Measurements from ENCODE around the gene SCAMP5. TPM values are rescaled to one million over a fixed set of nuclear protein-coding genes. Genes with fewer than 3 reads are reported as not detected.
A peak's percentile ranks its signal among the peaks of the same experiment; 100 is the strongest.

The SCAMP5 gene
- total RNA-seq, 1 donor from 2014 or later: 1.7 TPM

DNA sequence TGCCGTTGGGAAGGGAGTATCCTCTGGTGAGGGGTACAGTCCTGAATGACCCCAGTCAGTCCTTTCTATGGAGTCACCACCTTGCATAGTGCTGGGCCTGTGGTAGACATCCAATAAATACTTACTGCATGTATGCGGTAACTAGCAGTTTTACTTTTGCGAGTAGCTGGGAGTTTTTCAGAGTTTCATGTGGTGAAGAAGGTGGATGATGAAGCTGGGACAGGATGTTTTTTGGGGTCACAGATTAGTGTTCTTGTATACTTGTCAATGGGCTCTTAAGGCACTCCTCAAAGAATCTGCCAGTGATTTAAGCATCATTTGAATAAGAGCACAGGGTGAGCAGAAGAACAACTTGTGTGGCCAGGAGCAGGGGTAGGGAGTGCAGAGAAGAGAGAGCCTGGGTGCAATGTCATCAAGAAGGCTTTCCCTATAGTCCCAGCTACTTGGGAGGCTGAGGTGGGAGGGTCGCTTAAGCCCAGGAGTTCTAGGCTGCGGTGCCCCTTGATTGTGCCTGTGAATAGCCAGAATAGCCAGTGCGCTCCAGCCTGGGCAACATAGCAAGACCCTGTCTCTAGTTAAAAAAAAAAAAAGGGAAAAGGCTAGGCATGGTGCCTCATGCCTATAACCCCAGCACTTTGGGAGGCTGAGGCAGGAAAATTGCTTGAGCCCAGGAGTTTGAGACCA, 50.1 kb downstream of the SCAMP5 start:
- no peak for DNase-seq (ENCODE audit: low spot score)

- no peak for DNase-seq (ENCODE audit: low spot score)
These were observed 53.0 kb downstream of the SCAMP5 start for GRCh38 chr15:75048394-75048793.

- no peak for DNase-seq (ENCODE audit: low spot score)
These were observed 54.0 kb downstream of the SCAMP5 start for GRCh38 chr15:75049392-75049791.

- DNase-seq (ENCODE audit: low spot score): no peak
These were observed 54.9 kb downstream of the SCAMP5 start for GRCh38 chr15:75050283-75050682.

GRCh38 chr15:75051191-75051608, 55.8 kb downstream of the SCAMP5 start:
- DNase-seq (ENCODE audit: low spot score): no peak

DNA sequence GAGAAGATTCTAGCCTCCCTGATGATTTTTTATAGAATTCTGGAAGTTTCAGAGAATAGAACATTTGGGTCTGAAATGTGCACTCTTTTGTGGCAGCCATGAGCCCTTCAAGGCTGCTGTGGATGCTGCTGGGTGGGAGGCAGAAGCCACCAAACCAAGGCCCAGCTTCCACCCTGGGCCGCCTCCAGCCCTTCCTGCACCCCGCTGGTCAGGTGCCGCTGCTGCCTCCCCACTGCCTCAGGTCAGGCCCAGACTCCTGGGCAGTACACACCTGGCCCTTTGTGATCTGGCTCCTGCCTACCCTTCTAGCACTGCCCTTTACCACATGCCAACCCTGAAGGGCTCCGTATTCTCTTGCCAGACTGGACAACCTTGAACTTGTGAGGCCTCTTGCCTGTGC, 56.3 kb downstream of the SCAMP5 start:
- no peak for DNase-seq (ENCODE audit: low spot score)

DNA sequence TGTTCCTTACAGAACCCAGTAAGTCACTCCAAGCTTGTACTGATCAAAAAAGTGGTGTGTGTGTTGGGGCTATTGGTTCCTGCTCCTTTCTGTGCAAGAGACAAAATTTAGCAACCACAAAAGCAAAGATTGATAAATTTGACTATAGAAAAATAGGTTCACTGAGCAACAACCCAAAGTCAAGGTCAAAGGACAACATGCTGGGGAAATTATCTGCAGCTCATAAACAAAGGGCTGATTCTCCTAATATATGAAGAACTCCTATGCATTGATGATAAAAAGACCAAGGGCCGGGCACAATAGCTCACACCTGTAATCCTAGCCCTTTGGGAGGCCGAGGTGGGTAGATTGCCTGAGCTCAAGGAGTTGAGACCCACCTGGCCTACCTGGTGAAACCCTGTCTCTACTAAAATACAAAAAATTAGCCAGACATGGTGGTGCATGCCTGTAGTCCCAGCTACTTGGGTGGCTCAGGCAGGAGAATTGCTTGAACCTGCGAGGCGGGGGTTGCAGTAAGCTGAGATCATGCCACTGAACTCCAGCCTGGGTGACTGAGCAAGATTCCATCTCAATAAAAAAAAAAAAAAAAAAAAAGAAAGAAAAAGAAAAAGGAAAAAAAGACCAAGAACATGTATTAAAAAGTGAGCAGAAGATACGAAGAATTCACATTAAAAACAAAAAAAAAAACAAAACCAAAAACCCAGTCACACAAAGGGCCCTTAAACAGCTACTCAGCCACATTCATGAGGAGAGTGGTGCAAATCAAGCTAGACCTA, 57.8 kb downstream of the SCAMP5 start:
- DNase-seq (ENCODE audit: low spot score): no peak

GRCh38 chr15:75053748-75054125, 58.4 kb downstream of the SCAMP5 start:
- no peak for DNase-seq (ENCODE audit: low spot score)

- no peak for DNase-seq (ENCODE audit: low spot score)
These were observed 59.0 kb downstream of the SCAMP5 start for GRCh38 chr15:75054172-75054897.

DNA sequence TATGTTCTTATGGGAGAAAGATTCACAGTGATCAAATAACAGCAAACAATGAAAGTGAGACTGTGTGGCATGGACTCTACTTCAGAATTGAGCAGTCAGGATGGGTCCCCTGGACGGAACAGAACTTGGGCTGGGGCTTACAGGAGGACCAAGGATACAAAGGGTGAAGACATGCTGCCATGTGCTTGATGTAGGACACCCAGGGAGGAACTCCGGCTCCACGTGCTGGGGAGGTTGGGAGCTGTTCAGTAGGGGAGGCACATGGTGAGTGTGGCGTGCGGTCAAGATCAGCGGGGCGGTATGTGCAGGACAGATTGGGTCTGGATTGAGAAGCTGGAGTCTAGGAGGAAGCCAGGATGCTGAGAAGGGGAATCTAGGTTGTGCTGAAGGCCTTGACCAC, 60.7 kb downstream of the SCAMP5 start:
- no peak for DNase-seq (ENCODE audit: low spot score)

DNA sequence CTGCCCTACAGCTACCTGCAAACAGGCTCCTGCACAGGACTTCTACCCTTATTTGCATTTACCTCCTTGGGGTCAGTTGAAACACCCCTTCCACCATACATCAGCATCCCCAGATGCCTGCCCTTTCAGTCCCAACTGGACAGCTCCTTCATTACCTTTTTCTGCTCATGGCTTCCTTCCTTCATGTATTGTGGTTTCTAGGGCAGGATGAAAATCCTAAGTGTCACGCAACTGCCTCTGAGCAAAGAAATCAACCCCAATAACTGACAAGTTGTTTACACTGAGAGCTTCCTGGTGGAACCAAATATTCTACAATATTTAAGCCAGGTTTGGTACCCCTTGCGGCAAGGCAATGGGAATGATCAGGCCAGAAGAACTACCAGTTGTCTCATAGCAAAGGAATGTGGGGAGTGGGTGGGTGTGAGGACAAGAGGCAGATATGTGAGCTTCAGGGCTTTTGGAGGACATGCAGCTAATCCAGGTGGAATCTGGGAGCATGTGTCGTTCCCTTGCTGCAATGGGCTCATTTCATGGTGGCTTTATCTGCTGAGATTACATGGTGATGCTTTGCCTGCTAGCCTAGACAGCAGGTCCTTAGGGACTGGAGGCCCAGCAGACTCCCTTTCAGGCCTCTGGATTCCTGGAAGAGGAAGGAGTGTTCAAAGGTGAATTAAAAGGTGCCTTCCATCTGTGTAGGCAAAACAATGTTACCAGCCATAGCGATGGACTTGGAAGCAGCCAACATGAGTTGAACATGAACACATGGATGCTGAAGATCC, 63.0 kb downstream of the SCAMP5 start:
- DNase-seq (ENCODE audit: low spot score): peak; percentile 5

DNA sequence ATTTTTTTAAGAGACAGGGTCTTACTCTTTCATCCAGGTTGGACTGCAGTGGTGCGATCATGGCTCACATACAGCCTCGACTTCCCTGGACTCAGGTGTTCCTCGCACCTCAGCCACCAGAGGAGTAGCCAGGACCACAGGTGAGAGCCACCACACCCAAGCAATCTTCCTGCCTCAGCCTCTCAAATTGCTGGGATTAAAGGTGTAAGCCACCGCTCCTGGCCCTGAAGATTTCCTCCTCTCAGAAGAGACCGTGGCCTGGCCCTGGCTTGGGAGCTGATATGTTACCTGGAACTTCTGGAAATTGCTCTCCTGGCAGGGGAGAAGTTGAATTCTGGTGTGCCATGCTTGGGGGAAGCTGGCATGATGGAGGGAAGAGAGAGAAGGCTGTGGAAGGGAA, 64.2 kb downstream of the SCAMP5 start:
- peak; percentile 24 for DNase-seq (ENCODE audit: low spot score)

DNA sequence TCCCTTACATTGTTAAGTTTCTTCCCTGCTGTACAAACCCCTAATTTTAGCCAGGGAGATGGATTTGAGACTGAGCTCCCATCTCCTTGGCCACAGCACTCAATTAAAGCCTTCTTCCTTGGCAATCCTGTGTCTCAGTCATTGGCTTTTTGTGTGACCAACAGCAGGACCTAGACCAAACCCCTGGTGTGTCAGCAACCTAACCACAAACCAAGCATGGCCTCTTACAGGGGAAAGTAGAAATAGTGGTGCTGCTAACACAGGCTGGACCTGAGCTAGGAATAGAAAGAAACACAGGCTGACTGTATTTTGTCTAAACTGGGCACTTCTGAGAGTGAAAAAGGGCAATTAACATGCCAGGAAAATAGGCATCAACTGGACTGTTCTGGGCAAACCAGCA, 65.9 kb downstream of the SCAMP5 start:
- no peak for DNase-seq (ENCODE audit: low spot score)

DNA sequence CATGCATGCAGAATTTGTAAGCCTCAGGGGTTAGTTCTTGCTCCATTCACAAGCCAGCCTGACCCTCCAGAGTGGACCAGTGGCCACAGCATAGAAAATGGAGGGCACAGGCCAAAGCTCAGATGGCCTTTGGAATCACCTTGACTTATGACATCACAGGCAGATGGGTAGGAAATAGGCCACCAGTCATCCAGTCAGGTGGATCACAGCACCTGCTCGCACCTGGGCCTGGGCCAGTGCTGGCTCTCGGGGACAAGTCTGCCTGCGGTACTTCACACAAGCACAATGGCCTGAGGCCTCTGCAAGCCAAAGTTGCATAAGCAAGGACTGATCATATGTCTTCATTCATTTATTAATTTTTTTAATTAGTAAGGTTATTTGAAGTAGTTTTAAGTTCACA, 67.3 kb downstream of the SCAMP5 start:
- peak; percentile 69 for DNase-seq (ENCODE audit: low spot score)

GRCh38 chr15:75063338-75063737, 68.0 kb downstream of the SCAMP5 start:
- DNase-seq (ENCODE audit: low spot score): no peak

DNA sequence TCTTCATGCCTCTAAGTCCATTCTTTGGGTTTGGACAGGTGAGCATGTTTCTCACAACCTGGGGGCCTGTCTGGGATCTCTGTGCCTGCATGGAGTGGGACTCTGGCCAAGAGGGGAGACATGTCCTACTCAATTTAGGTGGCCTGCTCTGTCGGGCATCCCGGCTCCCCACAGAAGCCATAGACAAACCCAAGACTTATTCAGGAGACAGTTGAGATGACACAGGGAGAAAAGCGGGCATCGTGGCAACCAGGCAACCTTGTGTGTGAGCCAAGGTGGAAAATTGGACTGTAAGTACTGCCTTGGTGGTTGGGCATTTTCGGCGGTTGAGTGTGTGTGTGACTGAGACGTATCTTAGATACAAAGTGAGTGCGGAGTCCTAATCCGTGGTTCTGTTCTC, 68.5 kb downstream of the SCAMP5 start:
- DNase-seq (ENCODE audit: low spot score): peak; percentile 60

DNA sequence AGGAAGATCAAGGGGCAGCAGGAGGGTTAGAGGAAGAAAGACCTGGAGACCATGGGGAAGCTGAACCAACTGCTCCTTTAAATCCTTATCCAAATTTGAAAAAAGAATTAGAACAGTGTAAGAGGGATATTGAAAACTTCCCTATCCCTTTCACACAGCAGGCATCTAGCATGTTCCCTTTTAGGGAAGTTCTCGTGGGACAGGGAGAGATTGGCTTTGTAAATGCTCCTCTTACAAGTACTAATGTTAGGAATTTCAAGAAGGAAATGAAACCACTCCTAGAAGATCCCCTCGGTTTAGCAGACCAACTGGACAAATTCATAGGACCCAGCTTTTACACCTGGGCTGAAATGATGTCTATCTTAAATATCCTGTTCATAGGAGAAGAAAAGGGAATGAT, 69.5 kb downstream of the SCAMP5 start:
- DNase-seq (ENCODE audit: low spot score): no peak

DNA sequence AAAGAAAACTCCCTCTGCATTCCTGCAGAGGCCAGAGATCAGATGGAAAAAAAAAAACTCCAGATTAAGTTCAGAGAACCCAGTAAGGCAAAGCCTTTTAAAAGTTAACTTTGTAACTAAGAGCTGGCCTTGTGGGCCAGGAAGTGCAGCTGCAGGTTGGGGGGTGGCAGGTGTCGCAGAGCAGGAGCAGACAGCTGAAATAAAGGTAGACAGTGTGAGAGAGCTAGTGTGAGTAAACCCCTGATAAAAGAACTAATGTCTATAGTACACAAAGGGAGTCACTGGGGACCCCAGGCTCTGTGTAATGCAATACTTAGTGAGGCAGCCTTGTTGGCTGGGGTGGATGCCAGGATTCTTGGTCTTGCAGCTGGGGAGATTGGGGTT, 70.1 kb downstream of the SCAMP5 start:
- DNase-seq (ENCODE audit: low spot score): no peak

DNA sequence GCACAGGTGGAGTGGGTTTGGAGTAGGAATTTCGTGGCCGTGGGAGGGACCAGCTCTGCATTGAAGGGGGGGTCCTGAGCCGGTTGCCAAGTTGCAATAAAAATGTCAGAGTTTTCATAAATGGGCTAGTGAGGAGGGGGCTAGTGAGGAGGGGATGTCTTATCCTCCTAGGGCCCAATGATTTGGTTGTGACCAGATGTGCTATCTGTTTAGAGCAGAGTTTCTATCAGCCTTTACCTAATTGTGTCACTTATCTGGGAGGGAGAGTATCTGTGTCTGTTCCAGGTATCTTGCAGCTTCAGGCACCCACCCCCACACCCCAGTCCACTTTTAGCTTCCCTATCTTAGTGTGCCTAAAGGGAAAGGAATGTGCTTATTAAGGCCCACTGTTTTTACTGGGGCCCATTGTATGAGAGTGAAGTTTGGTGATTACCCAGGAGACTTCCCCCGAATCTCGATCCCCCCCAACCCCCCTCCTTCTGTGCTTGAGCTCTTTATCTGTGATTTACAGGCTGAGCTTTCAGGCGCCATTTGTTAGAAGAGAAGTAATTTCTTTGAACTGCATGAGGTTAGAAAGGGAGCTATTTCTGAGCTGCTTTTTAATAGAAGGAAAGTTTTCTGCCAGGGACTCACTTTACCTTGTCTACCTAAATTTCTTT, 70.6 kb downstream of the SCAMP5 start:
- DNase-seq (ENCODE audit: low spot score): no peak

GRCh38 chr15:75067123-75067830, 71.9 kb downstream of the SCAMP5 start:
- no peak for DNase-seq (ENCODE audit: low spot score)

Measured in mesenteric fat pad (tissue), 1 donor.